ENCODE results near the gene STAT5B.

The STAT5B gene

DNA sequence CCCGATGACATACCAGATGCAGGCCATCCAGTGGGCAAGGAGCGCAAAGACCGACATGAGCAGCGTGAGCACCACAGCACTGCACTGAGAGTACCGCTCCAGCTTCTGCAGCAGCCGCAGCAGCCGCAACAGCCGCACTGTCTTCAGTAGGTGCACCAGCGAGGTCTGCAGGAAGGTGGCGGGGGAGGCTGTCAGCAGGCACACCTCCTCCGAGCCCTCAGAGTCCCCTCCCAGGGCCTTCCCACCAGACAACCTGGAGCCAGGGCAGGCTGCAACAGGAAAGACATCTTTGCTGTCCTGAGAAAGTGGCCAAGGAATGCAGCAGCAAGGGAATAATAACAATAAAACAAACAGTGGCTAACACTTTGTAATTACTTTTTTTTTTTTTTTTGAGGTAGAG is 104.4 kb downstream of the STAT5B start:
- H3K36me3 ChIP-seq (ENCODE audit: low read length) = no peaks in the 10 kb centered on the region
- H3K4me3 ChIP-seq (ENCODE audit: insufficient read depth, low read length, poor library complexity, severe bottlenecking) = no peak overlapping the region
- H2AFZ ChIP-seq (ENCODE audit: low read depth, low read length, severe bottlenecking) = no peak overlapping the region
- H3K4me2 ChIP-seq (ENCODE audit: low read depth, low read length, poor library complexity, severe bottlenecking) = no peak overlapping the region
- no peaks in the 10 kb centered on the region for H3F3A ChIP-seq (ENCODE audit: insufficient read depth)
- no peaks in the 10 kb centered on the region for H4K20me1 ChIP-seq (ENCODE audit: low read depth, low read length)
- H3K9me3 ChIP-seq (ENCODE audit: insufficient read depth, low read length) = no peaks in the 10 kb centered on the region
- H3K27ac ChIP-seq (ENCODE audit: low read depth, low read length) = no peak overlapping the region
- no peaks in the 10 kb centered on the region for H3K79me2 ChIP-seq (ENCODE audit: insufficient read depth, low read length)
- TF ChIP-seq, protein P1, sequence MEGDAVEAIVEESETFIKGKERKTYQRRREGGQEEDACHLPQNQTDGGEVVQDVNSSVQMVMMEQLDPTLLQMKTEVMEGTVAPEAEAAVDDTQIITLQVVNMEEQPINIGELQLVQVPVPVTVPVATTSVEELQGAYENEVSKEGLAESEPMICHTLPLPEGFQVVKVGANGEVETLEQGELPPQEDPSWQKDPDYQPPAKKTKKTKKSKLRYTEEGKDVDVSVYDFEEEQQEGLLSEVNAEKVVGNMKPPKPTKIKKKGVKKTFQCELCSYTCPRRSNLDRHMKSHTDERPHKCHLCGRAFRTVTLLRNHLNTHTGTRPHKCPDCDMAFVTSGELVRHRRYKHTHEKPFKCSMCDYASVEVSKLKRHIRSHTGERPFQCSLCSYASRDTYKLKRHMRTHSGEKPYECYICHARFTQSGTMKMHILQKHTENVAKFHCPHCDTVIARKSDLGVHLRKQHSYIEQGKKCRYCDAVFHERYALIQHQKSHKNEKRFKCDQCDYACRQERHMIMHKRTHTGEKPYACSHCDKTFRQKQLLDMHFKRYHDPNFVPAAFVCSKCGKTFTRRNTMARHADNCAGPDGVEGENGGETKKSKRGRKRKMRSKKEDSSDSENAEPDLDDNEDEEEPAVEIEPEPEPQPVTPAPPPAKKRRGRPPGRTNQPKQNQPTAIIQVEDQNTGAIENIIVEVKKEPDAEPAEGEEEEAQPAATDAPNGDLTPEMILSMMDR (IDR thresholded peaks at IDR 0.05; ENCODE audit: insufficient read depth, low read length, poor library complexity, severe bottlenecking) = no peak
- TF ChIP-seq EZH2phosphoT487 (conservative IDR thresholded peaks at IDR 0.05; ENCODE audit: low read length) = no peak
- no peaks in the 10 kb centered on the region for H3K9me2 ChIP-seq (replicated peaks; ENCODE audit: insufficient read depth, low read length)
- no peak overlapping the region for H3K9ac ChIP-seq (ENCODE audit: low read length)
- no peaks in the 10 kb centered on the region for H3K27me3 ChIP-seq (ENCODE audit: low read length)

DNA sequence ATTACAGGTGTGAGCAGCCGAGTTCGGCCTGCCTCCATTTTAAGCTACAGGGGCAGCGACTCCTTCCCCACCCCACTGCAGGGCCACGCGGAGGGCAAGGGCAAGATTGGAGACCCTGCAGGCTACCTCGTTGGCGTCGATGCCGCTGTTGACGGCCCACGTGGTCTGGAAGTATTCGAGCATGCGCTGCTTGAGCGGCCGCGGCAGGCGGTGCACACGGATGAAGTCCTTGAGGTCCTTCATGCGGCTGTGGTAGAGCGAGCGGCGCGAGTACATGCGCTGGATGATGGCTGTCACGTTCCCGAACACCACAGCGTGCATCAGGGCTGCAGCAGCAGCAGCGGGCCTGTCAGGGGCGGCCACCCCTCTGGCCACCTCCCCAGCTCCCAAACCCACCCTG is 106.8 kb downstream of the STAT5B start:
- Histone ChIP-seq H2AFZ (ENCODE audit: low read depth, low read length, severe bottlenecking) (no peak overlapping the region), H3K27me3 (ENCODE audit: low read length) (no peaks in the 10 kb centered on the region), H3K4me3 (ENCODE audit: insufficient read depth, low read length, poor library complexity, severe bottlenecking) (no peak overlapping the region), H4K20me1 (ENCODE audit: low read depth, low read length) (no peaks in the 10 kb centered on the region), H3K79me2 (ENCODE audit: insufficient read depth, low read length) (no peaks in the 10 kb centered on the region), H3K9me3 (ENCODE audit: insufficient read depth, low read length) (no peaks in the 10 kb centered on the region), H3K9me2 (replicated peaks; ENCODE audit: insufficient read depth, low read length) (no peaks in the 10 kb centered on the region), H3K27ac (ENCODE audit: low read depth, low read length) (no peak overlapping the region), H3K4me2 (ENCODE audit: low read depth, low read length, poor library complexity, severe bottlenecking) (no peak overlapping the region), H3K36me3 (ENCODE audit: low read length) (no peaks in the 10 kb centered on the region), H3K9ac (ENCODE audit: low read length) (no peak overlapping the region), H3F3A (ENCODE audit: insufficient read depth) (no peaks in the 10 kb centered on the region)
- TF ChIP-seq, protein P1 (IDR thresholded peaks at IDR 0.05; ENCODE audit: insufficient read depth, low read length, poor library complexity, severe bottlenecking) = no peak
- TF ChIP-seq EZH2phosphoT487 (conservative IDR thresholded peaks at IDR 0.05; ENCODE audit: low read length) = no peak

DNA sequence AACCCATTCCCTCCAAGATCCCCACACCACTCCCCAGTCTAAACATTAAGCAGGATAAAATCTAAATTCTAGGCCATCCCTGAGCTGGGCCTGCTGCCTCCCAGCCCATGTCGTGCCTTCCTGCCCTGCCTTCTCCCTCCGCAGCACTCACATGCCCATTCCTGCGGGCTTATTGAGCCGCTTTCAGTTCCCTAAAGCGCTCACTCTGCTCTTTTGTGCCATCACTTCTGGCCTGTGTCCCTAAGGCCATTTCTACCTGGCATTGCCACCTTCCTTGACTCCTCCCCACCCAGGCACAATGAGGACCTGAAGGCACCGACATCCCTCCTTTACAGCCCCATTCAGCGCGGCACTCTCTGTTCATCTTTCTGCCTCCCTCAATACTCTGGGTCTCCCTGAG is 108.4 kb downstream of the STAT5B start:
- no peak for TF ChIP-seq EZH2phosphoT487 (conservative IDR thresholded peaks at IDR 0.05; ENCODE audit: low read length)
- TF ChIP-seq, protein P1 (IDR thresholded peaks at IDR 0.05; ENCODE audit: insufficient read depth, low read length, poor library complexity, severe bottlenecking) = no peak
- Histone ChIP-seq H4K20me1 (ENCODE audit: low read depth, low read length) (no peaks in the 10 kb centered on the region), H3K4me2 (ENCODE audit: low read depth, low read length, poor library complexity, severe bottlenecking) (no peak overlapping the region)

More for the DNA sequence above, 108.4 kb downstream of the STAT5B start:
- Histone ChIP-seq H3K9me3 (ENCODE audit: insufficient read depth, low read length) (no peaks in the 10 kb centered on the region), H3F3A (ENCODE audit: insufficient read depth) (no peaks in the 10 kb centered on the region), H3K9me2 (replicated peaks; ENCODE audit: insufficient read depth, low read length) (no peaks in the 10 kb centered on the region), H3K4me3 (ENCODE audit: insufficient read depth, low read length, poor library complexity, severe bottlenecking) (no peak overlapping the region), H2AFZ (ENCODE audit: low read depth, low read length, severe bottlenecking) (no peak overlapping the region), H3K9ac (ENCODE audit: low read length) (no peak overlapping the region), H3K27ac (ENCODE audit: low read depth, low read length) (no peak overlapping the region), H3K27me3 (ENCODE audit: low read length) (no peaks in the 10 kb centered on the region), H3K79me2 (ENCODE audit: insufficient read depth, low read length) (no peaks in the 10 kb centered on the region), H3K36me3 (ENCODE audit: low read length) (no peaks in the 10 kb centered on the region)
